ENCODE data around the gene PLEKHM2. TPM values are rescaled to one million over a fixed set of nuclear protein-coding genes. Genes with fewer than 3 reads are reported as not detected.

Gene PLEKHM2
- 10 to 100 TPM; 18.6 to 29.0 (median 23.8) TPM for polyA plus RNA-seq
- long read RNA-seq, donor 1, result 0 reads
- long read RNA-seq, donor 2, full-length matches to known transcripts, result 1 of 1 reads
- long read RNA-seq, donor 2, partial matches to known transcripts, result 0 of 1 reads
- long read RNA-seq, donor 2, other reads (novel, unspliced or antisense), result 0 of 1 reads
- long read RNA-seq, donor 3, partial matches to known transcripts, result 7 of 7 reads
- long read RNA-seq, donor 3, other reads (novel, unspliced or antisense), result 0 of 7 reads
- long read RNA-seq, donor 4, result 0 reads
- long read RNA-seq, donor 5, result 0 reads
- long read RNA-seq, donor 6, full-length matches to known transcripts, result 1 of 1 reads
- long read RNA-seq, donor 6, partial matches to known transcripts, result 0 of 1 reads
- long read RNA-seq, donor 6, other reads (novel, unspliced or antisense), result 0 of 1 reads
- long read RNA-seq, donor 7, result 0 reads
- long read RNA-seq, donor 8, full-length matches to known transcripts, result 1 of 1 reads
- long read RNA-seq, donor 8, partial matches to known transcripts, result 0 of 1 reads
- long read RNA-seq, donor 8, other reads (novel, unspliced or antisense), result 0 of 1 reads
- long read RNA-seq, donor 9, result 0 reads
- long read RNA-seq, donor 10, result 0 reads

- WGBS, 3 donors, result 0 to 1% (median 0%) methylated on average over 9 to 52 of the region's 52 CpGs
- Histone ChIP-seq H3K4me3 (ENCODE audit: low read depth in 1 of 3, low read length in 3 of 3) (peak within 1 kb of the TSS; percentile 94 to 96 (median 95)), H3K4me1 (ENCODE audit: control insufficient read depth in 3 of 3, insufficient read depth in 2 of 3, low read depth in 1 of 3, low read length in 2 of 3) (peaks cover 3 to 14% (median 13%) of the 10 kb centered on the region in 3 donors), H3K36me3 (ENCODE audit: control insufficient read depth in 3 of 3, insufficient read depth in 2 of 3, low read depth in 1 of 3, low read length in 3 of 3) (no peaks in the 10 kb centered on the region), H3K9me3 (ENCODE audit: control insufficient read depth in 2 of 2, insufficient read depth in 1 of 2, low read depth in 1 of 2, low read length in 1 of 2) (no peaks in the 10 kb centered on the region), H3K27ac (ENCODE audit: low read depth in 1 of 3, low read length in 2 of 3) (peak within 1 kb of the TSS; percentile 72 to 93 (median 74)), H3K27me3 (ENCODE audit: control insufficient read depth in 3 of 3, insufficient read depth in 3 of 3, low read length in 3 of 3) (no peaks in the 10 kb centered on the region)
- FAIRE-seq, result no peak
- peak; percentile 42 to 75 for DNase-seq
Observed at GRCh38 chr1:15684042-15684461, at the start of gene PLEKHM2. PLEKHM2 (plus strand) TSS chr1:15684320; CDS start chr1:15684559, 239 bp downstream.

GRCh38 chr1:15636436-15636835 lies 47.7 kb upstream of the PLEKHM2 start:
- no peak overlapping the region for H3K27ac ChIP-seq (ENCODE audit: low read depth in 1 of 3, low read length in 2 of 3)
- no peaks in the 10 kb centered on the region for H3K9me3 ChIP-seq (ENCODE audit: control insufficient read depth in 2 of 2, insufficient read depth in 1 of 2, low read depth in 1 of 2, low read length in 1 of 2)
- FAIRE-seq (no peak), DNase-seq (no peak)
- 93 to 95% (median 94%) methylated on average over 4 of the region's 4 CpGs for WGBS, 3 donors
- H3K36me3 ChIP-seq (ENCODE audit: control insufficient read depth in 3 of 3, insufficient read depth in 2 of 3, low read depth in 1 of 3, low read length in 3 of 3), result peaks cover 10 to 76% (median 29%) of the 10 kb centered on the region in 3 donors
- H3K27me3 ChIP-seq (ENCODE audit: control insufficient read depth in 3 of 3, insufficient read depth in 3 of 3, low read length in 3 of 3), result no peaks in the 10 kb centered on the region
- H3K4me3 ChIP-seq (ENCODE audit: low read depth in 1 of 3, low read length in 3 of 3), result no peak overlapping the region
- H3K4me1 ChIP-seq (ENCODE audit: control insufficient read depth in 3 of 3, insufficient read depth in 2 of 3, low read depth in 1 of 3, low read length in 2 of 3), result no peaks in the 10 kb centered on the region

- FAIRE-seq (no peak), DNase-seq (no peak)
- H3K4me1 ChIP-seq (ENCODE audit: control insufficient read depth in 3 of 3, insufficient read depth in 2 of 3, low read depth in 1 of 3, low read length in 2 of 3), result no peaks in the 10 kb centered on the region
- H3K36me3 ChIP-seq (ENCODE audit: control insufficient read depth in 3 of 3, insufficient read depth in 2 of 3, low read depth in 1 of 3, low read length in 3 of 3), result peaks cover 13 to 73% (median 29%) of the 10 kb centered on the region in 3 donors
- no peaks in the 10 kb centered on the region for H3K27me3 ChIP-seq (ENCODE audit: control insufficient read depth in 3 of 3, insufficient read depth in 3 of 3, low read length in 3 of 3)
- no peaks in the 10 kb centered on the region for H3K9me3 ChIP-seq (ENCODE audit: control insufficient read depth in 2 of 2, insufficient read depth in 1 of 2, low read depth in 1 of 2, low read length in 1 of 2)
- H3K4me3 ChIP-seq (ENCODE audit: low read depth in 1 of 3, low read length in 3 of 3), result no peak overlapping the region
- 81 to 92% (median 89%) methylated on average over 4 of the region's 4 CpGs for WGBS, 3 donors
- H3K27ac ChIP-seq (ENCODE audit: low read depth in 1 of 3, low read length in 2 of 3), result no peak overlapping the region
Observed at GRCh38 chr1:15637826-15638225, 46.3 kb upstream of the PLEKHM2 start.

- FAIRE-seq (no peak), DNase-seq (no peak)
- Histone ChIP-seq H3K4me3 (ENCODE audit: low read depth in 1 of 3, low read length in 3 of 3) (no peak overlapping the region), H3K36me3 (ENCODE audit: control insufficient read depth in 3 of 3, insufficient read depth in 2 of 3, low read depth in 1 of 3, low read length in 3 of 3) (peaks cover 12 to 65% (median 25%) of the 10 kb centered on the region in 3 donors), H3K4me1 (ENCODE audit: control insufficient read depth in 3 of 3, insufficient read depth in 2 of 3, low read depth in 1 of 3, low read length in 2 of 3) (no peaks in the 10 kb centered on the region), H3K9me3 (ENCODE audit: control insufficient read depth in 2 of 2, insufficient read depth in 1 of 2, low read depth in 1 of 2, low read length in 1 of 2) (no peaks in the 10 kb centered on the region), H3K27me3 (ENCODE audit: control insufficient read depth in 3 of 3, insufficient read depth in 3 of 3, low read length in 3 of 3) (no peaks in the 10 kb centered on the region), H3K27ac (ENCODE audit: low read depth in 1 of 3, low read length in 2 of 3) (no peak overlapping the region)
Observed at GRCh38 chr1:15639262-15639661, 44.9 kb upstream of the PLEKHM2 start.

- H3K36me3 ChIP-seq (ENCODE audit: control insufficient read depth in 3 of 3, insufficient read depth in 2 of 3, low read depth in 1 of 3, low read length in 3 of 3), result peaks cover 12 to 63% (median 19%) of the 10 kb centered on the region in 3 donors
- no peak for DNase-seq
- no peak for FAIRE-seq
- H3K4me3 ChIP-seq (ENCODE audit: low read depth in 1 of 3, low read length in 3 of 3), result no peak overlapping the region
- no peak overlapping the region for H3K27ac ChIP-seq (ENCODE audit: low read depth in 1 of 3, low read length in 2 of 3)
- H3K27me3 ChIP-seq (ENCODE audit: control insufficient read depth in 3 of 3, insufficient read depth in 3 of 3, low read length in 3 of 3), result no peaks in the 10 kb centered on the region
- no peaks in the 10 kb centered on the region for H3K4me1 ChIP-seq (ENCODE audit: control insufficient read depth in 3 of 3, insufficient read depth in 2 of 3, low read depth in 1 of 3, low read length in 2 of 3)
- no peaks in the 10 kb centered on the region for H3K9me3 ChIP-seq (ENCODE audit: control insufficient read depth in 2 of 2, insufficient read depth in 1 of 2, low read depth in 1 of 2, low read length in 1 of 2)
- 97 to 98% (median 97%) methylated on average over 4 of the region's 4 CpGs for WGBS, 3 donors
Observed at GRCh38 chr1:15639931-15640330, 44.2 kb upstream of the PLEKHM2 start.

- H3K36me3 ChIP-seq (ENCODE audit: control insufficient read depth in 3 of 3, insufficient read depth in 2 of 3, low read depth in 1 of 3, low read length in 3 of 3), result peaks cover 12 to 61% (median 22%) of the 10 kb centered on the region in 3 donors
- WGBS, 3 donors, result 85 to 94% (median 92%) methylated on average over 3 of the region's 3 CpGs
- no peak for DNase-seq
- no peaks in the 10 kb centered on the region for H3K4me1 ChIP-seq (ENCODE audit: control insufficient read depth in 3 of 3, insufficient read depth in 2 of 3, low read depth in 1 of 3, low read length in 2 of 3)
- H3K4me3 ChIP-seq (ENCODE audit: low read depth in 1 of 3, low read length in 3 of 3), result no peak overlapping the region
- H3K9me3 ChIP-seq (ENCODE audit: control insufficient read depth in 2 of 2, insufficient read depth in 1 of 2, low read depth in 1 of 2, low read length in 1 of 2), result no peaks in the 10 kb centered on the region
- FAIRE-seq, result no peak
- H3K27ac ChIP-seq (ENCODE audit: low read depth in 1 of 3, low read length in 2 of 3), result no peak overlapping the region
- H3K27me3 ChIP-seq (ENCODE audit: control insufficient read depth in 3 of 3, insufficient read depth in 3 of 3, low read length in 3 of 3), result no peaks in the 10 kb centered on the region
Observed at GRCh38 chr1:15640667-15641066, 43.5 kb upstream of the PLEKHM2 start.

GRCh38 chr1:15649937-15650336 lies 34.2 kb upstream of the PLEKHM2 start:
- 95 to 99% (median 98%) methylated on average over 1 of the region's 1 CpG for WGBS, 3 donors
- H3K4me3 ChIP-seq (ENCODE audit: low read depth in 1 of 3, low read length in 3 of 3), result no peak overlapping the region
- H3K27me3 ChIP-seq (ENCODE audit: control insufficient read depth in 3 of 3, insufficient read depth in 3 of 3, low read length in 3 of 3), result no peaks in the 10 kb centered on the region
- H3K27ac ChIP-seq (ENCODE audit: low read depth in 1 of 3, low read length in 2 of 3), result no peak overlapping the region
- H3K9me3 ChIP-seq (ENCODE audit: control insufficient read depth in 2 of 2, insufficient read depth in 1 of 2, low read depth in 1 of 2, low read length in 1 of 2), result no peaks in the 10 kb centered on the region
- FAIRE-seq (no peak), DNase-seq (no peak)
- no peaks in the 10 kb centered on the region for H3K4me1 ChIP-seq (ENCODE audit: control insufficient read depth in 3 of 3, insufficient read depth in 2 of 3, low read depth in 1 of 3, low read length in 2 of 3)
- H3K36me3 ChIP-seq (ENCODE audit: control insufficient read depth in 3 of 3, insufficient read depth in 2 of 3, low read depth in 1 of 3, low read length in 3 of 3), result peaks cover 7 to 63% (median 23%) of the 10 kb centered on the region in 3 donors

GRCh38 chr1:15650433-15650832 lies 33.7 kb upstream of the PLEKHM2 start:
- Histone ChIP-seq H3K27me3 (ENCODE audit: control insufficient read depth in 3 of 3, insufficient read depth in 3 of 3, low read length in 3 of 3) (no peaks in the 10 kb centered on the region), H3K4me3 (ENCODE audit: low read depth in 1 of 3, low read length in 3 of 3) (no peak overlapping the region), H3K27ac (ENCODE audit: low read depth in 1 of 3, low read length in 2 of 3) (no peak overlapping the region), H3K9me3 (ENCODE audit: control insufficient read depth in 2 of 2, insufficient read depth in 1 of 2, low read depth in 1 of 2, low read length in 1 of 2) (no peaks in the 10 kb centered on the region), H3K36me3 (ENCODE audit: control insufficient read depth in 3 of 3, insufficient read depth in 2 of 3, low read depth in 1 of 3, low read length in 3 of 3) (peaks cover 7 to 63% (median 22%) of the 10 kb centered on the region in 3 donors), H3K4me1 (ENCODE audit: control insufficient read depth in 3 of 3, insufficient read depth in 2 of 3, low read depth in 1 of 3, low read length in 2 of 3) (no peaks in the 10 kb centered on the region)
- FAIRE-seq (no peak), DNase-seq (no peak)
- 88 to 98% (median 96%) methylated on average over 2 of the region's 2 CpGs for WGBS, 3 donors

All from small intestine (tissue), 16 donors.